HepG2 (cell line): Measurements from ENCODE around the gene CDC6. TPM values are rescaled to one million over a fixed set of nuclear protein-coding genes. Genes with fewer than 3 reads are reported as not detected.

Experiments
- ATAC-seq: fragments of 200-7000 bp; cut with Tn5 transposase; 3 replicates; pipeline ENCODE4 v1.9.1; 2020; ENCODE audit warnings: mild to moderate bottlenecking, moderate library complexity
- BruUV-seq: library from RNA; stranded (reverse); fragments of 400-500 nt; replicated peaks from 2 replicates; lab custom pipeline; 2021; lab: Mats Ljungman, UMichigan
- CTCF ChIA-PET: fragments of 300-600 bp; formaldehyde crosslinking; extraction: SDS; loops from one replicate; lab custom pipeline; 2021; ENCODE audit warnings: low total read pairs, inconsistent platforms, low intra/inter-chr PET ratio; lab: Yijun Ruan, JAX
- POLR2A ChIA-PET: fragments of 350-600 bp; sonication (Branson Sonifier 250); formaldehyde crosslinking; loops from one replicate; lab custom pipeline; 2020; ENCODE audit warnings: antibody characterized with exemption, inconsistent platforms; lab: Yijun Ruan, JAX
- DNase-seq: peaks from one replicate; pipeline ENCODE4 v3.0.0-alpha.2; 2015; ENCODE audit warnings: low spot score
- FAIRE-seq: peaks from 3 replicates; lab custom pipeline; 2011; peaks lifted over from hg19 to GRCh38; lab: Jason Lieb, UNC
- H2AFZ ChIP-seq: one replicate; pipeline ENCODE4 v1.6.1; 2011; ENCODE audit warnings: low read length, inconsistent platforms
- H3K27ac ChIP-seq: fragments of 300-600 bp; 3 replicates; pipeline ENCODE4 v1.8.0; 2011; ENCODE audit warnings: mixed run types, mild to moderate bottlenecking, mixed read lengths, low read length, inconsistent platforms; ENCODE audit not compliant: insufficient read depth; ENCODE audit errors: extremely low read length
- H3K27me3 ChIP-seq, 2 experiments: fragments of 200-600 bp in 1 of 2; 2 replicates in 1 of 2; 3 replicates in 1 of 2; pipeline versions ENCODE4 v1.6.0 to v1.8.0; 2011; ENCODE audit warnings: low read length in 2 of 2, mild to moderate bottlenecking in 2 of 2, moderate library complexity in 2 of 2, inconsistent platforms in 1 of 2; ENCODE audit not compliant: insufficient read depth in 2 of 2, control insufficient read depth in 1 of 2
- H3K36me3 ChIP-seq, 2 experiments: fragments of 200-600 bp in 1 of 2; replicated peaks in 1 of 2; 2 replicates in 1 of 2; 3 replicates in 1 of 2; pipeline versions ENCODE4 v1.5.1 to v1.8.0; 2011; ENCODE audit warnings: low read length in 2 of 2, inconsistent platforms in 1 of 2; ENCODE audit not compliant: insufficient read depth in 2 of 2, control insufficient read depth in 1 of 2
- H3K4me1 ChIP-seq: 2 replicates; pipeline ENCODE4 v1.5.1; 2012; ENCODE audit warnings: low read length, inconsistent platforms; ENCODE audit not compliant: insufficient read depth
- H3K4me2 ChIP-seq: 2 replicates; pipeline ENCODE4 v1.6.0; 2011; ENCODE audit warnings: low read depth, low read length, inconsistent platforms
- H3K4me3 ChIP-seq, 3 experiments: fragments of 200-600 bp in 1 of 3; sonication (generic), shearing (Covaris generic) in 1 of 3; replicated peaks in 1 of 3; 2 replicates each; pipeline ENCODE4 v1.5.1; 2011 to 2016; ENCODE audit warnings: low read length in 3 of 3, inconsistent platforms in 2 of 3, low read depth in 2 of 3, mild to moderate bottlenecking in 2 of 3, control low read depth in 1 of 3, mixed read lengths in 1 of 3; ENCODE audit not compliant: insufficient read depth in 1 of 3
- H3K79me2 ChIP-seq: one replicate; pipeline ENCODE4 v1.6.1; 2011; ENCODE audit warnings: low read length, inconsistent platforms; ENCODE audit not compliant: insufficient read depth
- H3K9ac ChIP-seq: 2 replicates; pipeline ENCODE4 v1.6.0; 2011; ENCODE audit warnings: mild to moderate bottlenecking, low read depth, low read length, inconsistent platforms; ENCODE audit not compliant: insufficient read depth
- H3K9me3 ChIP-seq: 2 replicates; pipeline ENCODE4 v1.5.1; 2012; ENCODE audit warnings: mild to moderate bottlenecking, low read length
- H4K20me1 ChIP-seq: 2 replicates; pipeline ENCODE4 v1.6.0; 2011; ENCODE audit warnings: inconsistent platforms, mild to moderate bottlenecking, low read length, moderate library complexity; ENCODE audit not compliant: insufficient read depth
- CAMTA2 ChIP-seq: sonication (generic); formaldehyde crosslinking; IDR thresholded peaks from 2 replicates; pipeline ENCODE4 v1.4.0; 2020; ENCODE audit warnings: mild to moderate bottlenecking, missing genetic modification reagents, borderline replicate concordance
- CBX2 ChIP-seq, 2 experiments: fragments of 200-600 bp in 1 of 2; sonication (generic); formaldehyde crosslinking in 1 of 2; IDR thresholded peaks; 2 replicates each; pipeline versions ENCODE4 v1.7.0 to v1.8.1; 2018 to 2022; ENCODE audit warnings: low read depth in 2 of 2, low read length in 1 of 2, mild to moderate bottlenecking in 1 of 2, missing genetic modification reagents in 1 of 2
- CEBPG ChIP-seq: IDR thresholded peaks from 2 replicates; pipeline ENCODE4 v1.6.1; 2016
- CENPBD1 ChIP-seq: sonication (generic); formaldehyde crosslinking; IDR thresholded peaks from 2 replicates; pipeline ENCODE4 v1.8.0; 2022; ENCODE audit warnings: missing genetic modification reagents, low read depth, mild to moderate bottlenecking, borderline replicate concordance
- FOXM1 ChIP-seq: sonication (generic); formaldehyde crosslinking; IDR thresholded peaks from 2 replicates; pipeline ENCODE4 v1.5.0; 2020; ENCODE audit warnings: missing genetic modification reagents
- GRHL1 ChIP-seq: sonication (generic); formaldehyde crosslinking; conservative IDR thresholded peaks from 2 replicates; pipeline ENCODE4 v1.8.0; 2022; ENCODE audit warnings: missing genetic modification reagents
- HBP1 ChIP-seq: IDR thresholded peaks from 2 replicates; pipeline ENCODE4 v1.6.1; 2016; ENCODE audit warnings: low read depth, control low read depth
- HNRNPL ChIP-seq: fragments of 200-400 bp; formaldehyde crosslinking; IDR thresholded peaks from 2 replicates; pipeline ENCODE4 v1.6.1; 2017; ENCODE audit warnings: mild to moderate bottlenecking, low read depth, low read length
- MED13 ChIP-seq: sonication (generic); formaldehyde crosslinking; IDR thresholded peaks from 2 replicates; pipeline ENCODE4 v1.5.0; 2020; ENCODE audit warnings: missing genetic modification reagents
- SIN3A ChIP-seq: IDR thresholded peaks from 2 replicates; pipeline ENCODE4 v1.6.1; 2011; ENCODE audit warnings: low read depth, mild to moderate bottlenecking, control low read depth, low read length, borderline replicate concordance
- SNAPC5 ChIP-seq: sonication (generic); formaldehyde crosslinking; IDR thresholded peaks from 2 replicates; pipeline ENCODE4 v1.8.1; 2023; ENCODE audit warnings: mild to moderate bottlenecking, missing genetic modification reagents, borderline replicate concordance
- U2AF1 ChIP-seq: fragments of 200-400 bp; formaldehyde crosslinking; optimal IDR thresholded peaks from 2 replicates; pipeline ENCODE3; 2017; ENCODE audit warnings: mild to moderate bottlenecking, low read depth, low read length
- ZFAT ChIP-seq: sonication (generic); formaldehyde crosslinking; conservative IDR thresholded peaks from 2 replicates; pipeline ENCODE4 v1.8.1; 2023; ENCODE audit warnings: missing genetic modification reagents, inconsistent platforms
- ZNF34 ChIP-seq: sonication (generic); formaldehyde crosslinking; IDR thresholded peaks from 2 replicates; pipeline ENCODE4 v1.4.0; 2020; ENCODE audit warnings: mild to moderate bottlenecking, missing genetic modification reagents, borderline replicate concordance
- ZNF703 ChIP-seq: sonication (generic); formaldehyde crosslinking; IDR thresholded peaks from 2 replicates; pipeline ENCODE4 v1.5.1; 2020; ENCODE audit warnings: missing genetic modification reagents, mild to moderate bottlenecking, moderate library complexity, borderline replicate concordance
- WGBS: methylation state at CpG from one replicate; pipeline ENCODE4 v1.1.6; 2017; ENCODE audit warnings: low lambda C conversion rate; 5-methylcytosine and 5-hydroxymethylcytosine counted together
- in situ Hi-C: cut with HindIII; loops from 2 replicates; pipeline ENCODE4 v1.10.0; 2017; ENCODE audit warnings: low pct_unique_long_range_greater_than_20kb; ENCODE audit not compliant: extremely low pct_ligation_motif_present
- intact Hi-C: fragments of 100-400 bp; cut with micrococcal nuclease; formaldehyde crosslinking; loops from one replicate; pipeline ENCODE4 v1.10.0; 2022; ENCODE audit not compliant: unreplicated experiment
- polyA plus RNA-seq, 8 experiments: library from polyadenylated mRNA; depleted of rRNA in 3 of 8; stranded (reverse) in 7 of 8; unstranded in 1 of 8; fragments of >200 nt; fragmentation: Illumina TruSeq in 4 of 8; extraction: Trizol in 4 of 8; gene quantifications; 2 replicates each; pipeline versions ENCODE4 v1.2.1 to v1.2.3, GENCODE V29; 2011 to 2016; ENCODE audit warnings: low read depth in 4 of 8, missing spikeins in 1 of 8, mixed read lengths in 1 of 8; ENCODE audit not compliant: insufficient read depth in 1 of 8
- total RNA-seq, 5 experiments: library from RNA; depleted of rRNA; stranded (reverse); fragments of >200 nt; fragmentation: Illumina TruSeq; extraction: Trizol; gene quantifications; 2 replicates each; pipeline ENCODE4 v1.2.3, GENCODE V29; 2016; ENCODE audit warnings: low read depth in 1 of 5

The CDC6 gene
- total and polyA plus RNA-seq, 2 of the 13 experiments (the other 11 are each of a cell fraction or from before 2014, with no cell fraction given), result 17.4 to 114 TPM

- TF ChIP-seq HBP1 (CRISPR knock-in tag) (0 out of 2 replicates have a peak, but pooled peaks have one; percentile 55), CENPBD1 (CRISPR knock-in tag) (no peak)
Measured at GRCh38 chr17:40317880-40318829, 30.5 kb downstream of the CDC6 start (continued).

GRCh38 chr17:40318830-40319391, 31.2 kb downstream of the CDC6 start:
- ChIA-PET POLR2A (interaction anchor here (0.6 to 3.8 kb wide), 6 partner anchors 9 to 26 kb away, joined by 3 to 33 read pairs (median 5); no protein-coding TSS in a partner anchor), CTCF (no interaction called here)
- H3K4me2 ChIP-seq, result peak overlapping the region; percentile 100
- H3K27ac ChIP-seq, result no peak overlapping the region
- no TSS peak for BruUV-seq
- H3K9me3 ChIP-seq, result no peaks in the 10 kb centered on the region
- no peak overlapping the region for H2AFZ ChIP-seq
- H3K36me3 ChIP-seq, result no peaks in the 10 kb centered on the region
- H3K4me3 ChIP-seq, result peak overlapping the region; percentile 86 to 95 (median 86)
- H3K4me1 ChIP-seq, result peaks cover 86% of the 10 kb centered on the region
- in situ Hi-C loops (loop anchor here (5.0 kb wide), 2 partner anchors 33 to 98 kb away; partner anchors contain the start of gene TOP2A), intact Hi-C loops (no loop called here)
- FAIRE-seq, result no peak
- WGBS, result 9% methylated on average over 12 of the region's 13 CpGs
- ATAC-seq, result no peak
- peaks cover 31% of the 10 kb centered on the region for H3K79me2 ChIP-seq
- DNase-seq, result no peak
- peak overlapping the region; percentile 76 for H3K9ac ChIP-seq
- H3K27me3 ChIP-seq, result no peaks in the 10 kb centered on the region; a peak in 1 of 5 replicates
- peaks cover 7% of the 10 kb centered on the region; the same call in 1 of the 2 replicates for H4K20me1 ChIP-seq
- TF ChIP-seq ZNF703 (CRISPR knock-in tag) (peak; percentile 32; the same call in 1 of the 2 replicates), HNRNPL (0 out of 2 replicates have a peak, but pooled peaks have one; percentile 8), SIN3A (no peak), ZNF34 (CRISPR knock-in tag) (0 out of 2 replicates have a peak, but pooled peaks have one; percentile 11), GRHL1 (CRISPR knock-in tag) (no peak), CAMTA2 (no peak), ZFAT (no peak), CBX2 (IDR thresholded peaks at IDR 0.05; ENCODE audit: low read depth, low read length) (no peak), CBX2 (CRISPR knock-in tag; IDR thresholded peaks at IDR 0.05; ENCODE audit: low read depth) (no peak), CEBPG (CRISPR knock-in tag) (no peak), FOXM1 (CRISPR knock-in tag) (no peak), SNAPC5 (CRISPR knock-in tag) (no peak), U2AF1 (peak; percentile 50), MED13 (CRISPR knock-in tag) (no peak)
